Dedifferentiated amniotic fluid mesenchymal stem cell (primary cell): Measurements from ENCODE around the gene KCNMB2.

Source experiments
- DNase-seq: peaks from one replicate; pipeline ENCODE4 v3.0.0-alpha.2; 2016; ENCODE audit errors: extremely low spot score

KCNMB2 gene

GRCh38 chr3:178868681-178869080 is 332.4 kb downstream of the KCNMB2 start:
- no peak for DNase-seq

- DNase-seq = no peak
Measured at GRCh38 chr3:178870085-178870484, 333.8 kb downstream of the KCNMB2 start.

- DNase-seq = no peak
Measured at GRCh38 chr3:178875157-178875556, 338.9 kb downstream of the KCNMB2 start.

DNA sequence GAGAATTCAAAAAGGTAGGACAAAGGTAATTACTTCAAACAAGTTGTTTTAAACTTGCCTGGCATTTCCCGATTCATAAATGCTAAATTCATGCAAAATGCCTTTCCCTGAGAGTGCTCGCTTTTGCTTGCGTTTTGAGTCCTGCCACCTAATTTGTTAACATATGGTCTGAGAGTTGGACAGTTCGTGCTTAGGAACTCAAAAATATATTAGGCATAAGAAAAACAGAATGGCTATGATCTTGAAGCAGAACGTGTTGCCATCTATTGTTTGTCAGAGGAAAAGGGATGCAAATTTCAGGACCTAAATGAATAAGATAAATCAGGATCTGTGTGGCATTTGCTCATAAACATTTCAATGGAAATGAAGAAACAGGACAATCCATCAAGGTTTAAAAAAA is 339.6 kb downstream of the KCNMB2 start:
- no peak for DNase-seq

GRCh38 chr3:178880274-178880673 is 344.0 kb downstream of the KCNMB2 start:
- no peak for DNase-seq
